GM18508 (cell line): ENCODE measurements around the gene TMPRSS9.
"Not testable (repeated sequence)": the region's sequence is repeated elsewhere in the genome, so short reads cannot be mapped to it uniquely, and the experiment has no call there.

Source experiments
- ATAC-seq: cut with Tn5 transposase; IDR thresholded peaks from one replicate; pipeline ENCODE4 v1.9.1; 2021; ENCODE audit warnings: moderate number of reproducible peaks; ENCODE audit not compliant: insufficient read depth, unreplicated experiment

Gene TMPRSS9

GRCh38 chr19:2341244-2341751, 18.8 kb upstream of the TMPRSS9 start:
- ATAC-seq: no peak

DNA sequence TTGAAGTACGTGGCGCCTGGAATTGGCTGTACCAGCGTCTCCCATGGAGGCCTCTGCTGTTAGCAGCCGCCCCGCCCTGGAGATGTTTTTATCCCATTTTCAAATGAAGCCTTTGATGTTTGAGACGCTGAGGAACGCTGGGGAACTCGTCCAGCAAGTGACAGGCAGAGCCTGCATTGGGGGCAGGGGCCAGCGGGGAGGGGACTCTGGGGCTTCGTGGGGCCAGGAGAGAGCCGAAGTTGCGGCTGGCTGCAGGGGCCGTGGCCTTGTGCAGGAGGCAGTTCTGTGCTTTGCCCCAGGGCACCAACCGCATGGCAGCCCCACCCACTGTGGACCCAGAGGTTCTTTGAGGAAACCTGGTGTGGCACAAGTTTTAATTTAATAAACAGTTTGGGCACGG, 18.1 kb upstream of the TMPRSS9 start:
- no peak for ATAC-seq

- no peak for ATAC-seq
Observed at GRCh38 chr19:2342656-2343288, 17.3 kb upstream of the TMPRSS9 start.

DNA sequence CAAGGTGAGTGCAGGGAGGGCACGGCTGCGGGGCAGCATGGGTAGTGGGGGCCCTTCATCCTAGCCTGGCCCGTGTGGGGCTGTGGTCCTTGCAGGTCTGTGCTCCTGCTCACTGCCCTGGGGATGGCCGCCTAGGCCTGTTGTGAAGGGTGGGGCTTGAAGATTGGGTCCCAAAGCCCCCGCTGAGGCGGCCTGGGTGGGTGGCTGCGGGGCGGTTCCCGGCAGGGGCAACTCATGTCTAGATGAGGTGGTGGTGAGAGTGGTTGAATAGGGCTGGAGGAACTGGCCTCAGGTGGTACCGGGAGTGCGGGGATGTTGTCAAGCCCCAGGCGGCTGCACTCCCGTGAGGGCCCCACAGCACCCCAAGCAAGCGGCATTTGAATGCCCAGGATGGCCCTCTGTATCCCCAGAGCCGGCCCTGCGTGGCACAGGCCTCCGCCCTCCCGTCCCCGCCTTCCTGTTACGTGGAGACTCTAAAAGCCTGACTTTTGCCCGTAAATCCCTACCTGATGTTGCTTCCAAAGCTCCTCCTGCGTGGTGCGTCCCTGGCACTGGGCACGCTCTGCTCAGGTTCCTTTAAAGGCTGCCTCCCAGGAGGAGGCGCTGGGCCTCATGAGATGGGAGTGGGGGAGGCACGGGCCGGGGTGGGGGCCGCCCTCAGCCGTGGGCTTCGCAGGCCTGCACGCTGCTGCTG, 16.6 kb upstream of the TMPRSS9 start:
- no peak for ATAC-seq

- ATAC-seq: no peak
Observed at GRCh38 chr19:2344381-2344870, 15.6 kb upstream of the TMPRSS9 start.

GRCh38 chr19:2345076-2345475, 15.0 kb upstream of the TMPRSS9 start:
- ATAC-seq: no peak

GRCh38 chr19:2345794-2346663, 14.0 kb upstream of the TMPRSS9 start:
- no peak for ATAC-seq

DNA sequence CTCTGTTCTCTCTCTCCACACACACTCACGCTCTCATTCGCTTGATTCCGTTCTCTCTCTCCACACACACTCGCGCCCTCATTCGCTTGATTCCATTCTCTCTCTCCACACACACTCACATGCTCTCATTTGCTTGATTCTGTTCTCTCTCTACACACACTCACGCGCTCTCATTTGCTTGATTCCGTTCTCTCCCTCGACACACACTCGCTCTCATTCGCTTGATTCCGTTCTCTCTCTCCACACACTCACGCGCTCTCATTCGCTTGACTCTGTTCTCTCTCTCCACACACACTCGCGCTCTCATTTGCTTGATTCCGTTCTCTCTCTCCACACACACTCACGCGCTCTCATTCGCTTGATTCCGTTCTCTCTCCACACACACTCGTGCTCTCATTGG, 10.2 kb upstream of the TMPRSS9 start:
- ATAC-seq: not testable (repeated sequence)

DNA sequence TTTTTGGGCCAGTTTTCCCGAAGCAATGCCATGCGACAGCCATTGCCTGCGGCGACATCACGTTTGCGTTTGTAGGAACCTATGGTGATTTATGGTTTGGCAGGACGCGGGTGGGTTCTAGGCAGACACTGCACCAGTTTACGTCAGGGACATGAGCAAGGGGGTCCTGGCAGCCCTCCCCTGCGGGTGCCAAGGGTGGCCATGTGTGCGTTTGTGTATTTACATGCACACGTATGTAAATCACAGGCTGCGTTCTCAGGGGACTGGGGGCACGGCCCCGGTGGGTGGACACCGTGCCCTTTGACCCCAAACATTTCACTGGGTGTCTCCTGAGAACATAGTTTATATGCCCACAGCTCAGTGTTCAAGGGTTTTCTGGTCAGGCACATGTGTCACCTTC, 9.4 kb upstream of the TMPRSS9 start:
- no peak for ATAC-seq

GRCh38 chr19:2351591-2351990, 8.5 kb upstream of the TMPRSS9 start:
- no peak for ATAC-seq

GRCh38 chr19:2352121-2352520, 7.9 kb upstream of the TMPRSS9 start:
- ATAC-seq: no peak

DNA sequence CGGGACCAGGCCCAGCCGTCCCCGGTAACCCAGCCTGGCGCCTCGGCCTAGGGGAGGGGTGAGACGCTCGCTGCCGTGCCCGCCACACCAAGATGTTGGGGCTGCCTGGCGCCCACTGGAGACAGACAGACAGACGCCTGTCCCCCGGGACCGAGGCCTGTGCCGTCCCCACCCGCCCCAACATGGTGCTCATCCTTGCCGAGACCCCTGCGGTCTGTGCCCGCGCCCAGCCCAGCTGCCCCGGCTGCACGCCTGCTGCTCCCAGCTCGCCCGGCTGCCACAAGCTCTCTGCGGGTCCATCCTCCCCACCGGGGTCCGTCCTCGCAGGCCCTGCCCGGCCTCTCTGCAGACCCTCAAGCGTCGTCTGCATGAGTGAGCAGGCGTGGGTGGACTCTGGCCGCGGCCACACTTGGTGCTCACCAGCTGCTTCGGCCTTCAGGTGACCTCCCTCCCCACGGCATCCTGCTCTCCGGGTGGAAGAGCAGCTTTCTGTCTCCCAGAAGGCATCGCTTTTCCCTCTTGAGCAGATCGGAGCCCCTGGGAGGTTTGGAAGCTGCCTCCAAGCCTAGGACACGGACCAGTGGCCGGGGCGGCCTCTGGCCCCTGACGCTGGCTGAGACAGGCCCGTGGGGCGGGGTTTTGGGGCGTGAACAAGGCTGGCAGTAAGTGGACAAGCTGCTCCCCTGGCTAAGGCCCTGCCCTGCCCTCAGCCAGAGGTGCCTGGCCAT, 6.7 kb upstream of the TMPRSS9 start:
- ATAC-seq: no peak

DNA sequence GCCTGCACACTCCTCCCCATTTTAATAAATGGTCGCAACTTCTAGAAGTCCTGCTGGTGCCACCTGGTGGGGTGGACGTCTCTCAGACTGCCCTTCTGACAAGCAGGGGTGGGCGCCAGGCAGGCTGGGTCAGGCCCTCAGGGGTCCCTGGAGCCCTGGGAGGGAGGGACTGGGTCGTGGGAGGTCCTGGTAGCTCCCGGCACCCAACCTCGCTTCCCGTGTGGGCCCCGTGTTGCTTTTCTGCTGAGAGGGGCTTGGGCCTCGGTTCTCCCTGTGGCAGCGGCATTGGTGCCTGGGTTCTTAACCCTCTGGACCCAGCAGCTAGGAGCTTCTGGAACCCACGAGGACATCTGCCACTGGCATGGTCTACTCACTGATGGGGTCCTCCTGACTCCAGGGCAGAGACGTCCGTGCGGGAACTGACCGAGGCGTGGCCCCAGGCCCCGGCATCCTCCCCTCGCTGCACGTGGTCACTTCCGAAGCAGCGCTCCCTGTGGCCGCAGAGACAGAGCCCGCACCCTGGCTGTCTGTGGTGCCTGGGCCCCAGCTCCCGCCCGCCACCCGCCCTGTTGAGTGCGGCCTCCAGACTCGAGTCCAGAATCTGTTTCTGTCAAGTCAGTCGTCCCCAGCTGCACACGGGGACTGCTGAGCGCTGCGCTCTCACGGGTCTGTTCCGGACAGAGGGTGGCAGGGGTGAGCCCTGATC, 6.0 kb upstream of the TMPRSS9 start:
- ATAC-seq: no peak

GRCh38 chr19:2354670-2355069, 5.4 kb upstream of the TMPRSS9 start:
- ATAC-seq: no peak

DNA sequence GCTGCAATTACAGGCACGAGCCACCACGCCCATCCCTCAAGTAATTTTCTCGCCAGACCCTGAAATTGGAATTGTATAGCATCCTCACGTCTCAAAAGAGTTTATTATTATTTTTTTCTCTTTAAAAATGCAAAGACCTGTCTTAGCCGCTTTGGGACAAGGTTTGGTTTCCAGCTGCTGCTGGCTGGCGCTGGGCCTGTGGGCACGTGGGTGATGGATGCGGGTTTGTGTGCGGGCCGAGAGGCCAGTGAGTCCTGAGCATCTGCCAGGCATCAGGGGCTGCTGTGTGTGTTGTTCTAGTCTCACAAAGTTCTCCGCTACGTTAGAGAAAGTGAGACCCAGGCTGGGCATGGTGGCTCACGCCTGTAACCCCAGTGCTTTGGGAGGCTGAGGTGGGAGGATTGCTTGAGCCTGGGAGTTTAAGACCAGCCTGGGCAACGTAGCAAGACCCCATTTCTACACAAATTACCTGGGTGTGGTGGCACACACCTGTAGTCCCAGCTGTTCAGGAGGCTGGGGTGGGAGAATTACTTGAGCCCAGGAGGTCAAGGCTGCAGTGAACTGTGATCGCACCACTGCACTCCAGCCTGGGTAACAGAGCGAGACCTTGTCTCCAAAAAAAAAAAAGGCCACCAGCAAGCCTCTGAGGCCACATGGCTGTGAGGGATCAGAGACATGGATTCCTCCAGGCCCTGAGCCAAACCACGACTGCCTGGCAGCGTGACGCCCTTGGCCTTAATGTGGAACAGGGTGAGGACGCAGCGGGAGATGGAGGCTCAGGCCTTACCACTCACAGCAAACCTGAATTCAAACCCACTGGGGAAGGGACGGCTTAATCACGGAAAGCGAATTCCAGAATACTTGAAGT, 4.7 kb upstream of the TMPRSS9 start:
- ATAC-seq: no peak

DNA sequence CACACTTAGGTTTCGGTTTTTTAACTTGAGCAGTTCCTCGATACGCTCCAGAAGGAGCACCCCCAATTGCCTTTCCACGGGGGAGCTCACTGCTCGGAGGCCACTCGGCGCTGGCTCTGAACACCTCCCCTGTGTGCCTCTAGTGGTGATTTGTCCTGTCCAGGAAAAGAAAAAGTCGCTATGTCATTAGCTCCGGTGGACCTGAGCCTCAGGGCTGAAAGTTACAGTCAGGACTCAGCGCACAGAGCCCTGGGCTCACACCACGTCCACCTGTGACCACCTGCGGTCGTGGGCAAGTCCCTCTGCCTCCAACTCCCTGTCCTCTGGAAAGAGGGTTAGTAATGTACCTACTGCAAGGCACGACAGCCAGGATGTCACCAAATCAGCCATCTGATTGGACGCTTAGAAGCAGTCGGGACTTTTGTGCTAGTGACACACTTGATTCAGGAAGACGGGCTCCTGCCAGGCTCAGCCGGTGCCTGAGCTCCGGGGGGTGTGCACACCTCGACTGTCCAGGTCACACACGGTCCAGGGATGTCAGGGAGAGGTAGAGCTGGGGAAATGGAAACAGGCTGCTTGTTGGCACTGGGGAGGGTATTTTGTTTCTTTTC, 3.9 kb upstream of the TMPRSS9 start:
- no peak for ATAC-seq

DNA sequence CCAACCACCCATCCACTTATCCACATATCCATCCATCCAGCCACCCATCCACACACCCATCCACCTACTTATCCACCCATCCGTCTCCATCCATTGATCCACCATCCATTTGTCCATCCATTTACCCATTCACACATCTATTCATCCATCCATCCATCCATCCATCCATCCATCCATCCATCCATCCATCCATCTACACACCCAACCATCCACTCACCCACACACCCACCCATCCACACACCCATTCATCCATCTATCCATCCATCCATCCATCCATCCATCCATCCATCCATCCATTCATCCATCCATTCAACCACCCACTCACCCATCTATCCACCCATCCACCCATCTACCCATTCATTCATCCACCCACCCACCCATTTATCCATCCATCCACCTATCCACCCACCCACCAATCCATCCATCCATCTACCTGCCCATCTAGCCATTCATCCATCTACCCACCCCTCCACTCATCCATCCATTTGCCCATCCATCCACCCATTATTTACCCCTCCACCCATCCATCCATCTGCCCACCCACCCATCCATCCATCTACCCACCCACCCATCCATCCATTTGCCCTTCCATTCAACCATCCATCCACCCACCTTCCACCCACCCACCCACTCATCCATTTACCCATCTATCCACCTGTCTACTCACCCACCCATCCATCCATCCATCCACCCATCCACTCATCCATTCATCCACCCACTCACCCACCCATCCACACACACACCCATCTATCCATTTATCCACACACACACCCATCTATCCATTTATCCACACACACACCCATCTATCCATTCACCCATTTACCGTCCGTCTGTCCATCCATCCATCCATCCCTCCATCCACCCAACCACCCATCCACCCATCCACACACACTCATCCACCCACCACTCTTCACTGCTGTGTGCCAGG, 2.5 kb upstream of the TMPRSS9 start:
- ATAC-seq: no peak
